ENCODE measurements around the gene APEH.
A peak's percentile ranks its signal among the peaks of the same experiment; 100 is the strongest.

The APEH gene

DNA sequence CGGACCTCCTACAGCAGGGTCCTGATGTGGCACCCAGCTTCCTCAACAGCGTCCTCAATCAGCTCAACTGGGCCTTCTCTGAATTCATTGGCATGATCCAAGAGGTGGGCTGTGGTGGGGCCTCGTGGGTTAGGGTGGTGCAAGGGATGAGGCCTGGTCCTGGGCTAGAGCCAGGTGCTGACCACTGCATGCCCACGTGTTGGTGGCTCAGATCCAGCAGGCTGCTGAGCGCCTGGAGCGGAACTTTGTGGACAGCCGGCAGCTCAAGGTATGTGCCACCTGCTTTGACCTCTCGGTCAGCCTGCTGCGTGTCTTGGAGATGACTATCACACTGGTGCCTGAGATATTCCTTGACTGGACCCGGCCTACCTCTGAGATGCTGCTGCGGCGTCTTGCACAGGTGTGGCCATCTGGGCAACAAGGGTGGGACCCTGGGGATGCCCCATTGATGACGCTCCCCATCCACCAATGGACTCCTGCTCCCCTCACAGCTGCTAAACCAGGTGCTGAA, 41.5 kb downstream of the APEH start:
- DNase-seq = no peak

DNA sequence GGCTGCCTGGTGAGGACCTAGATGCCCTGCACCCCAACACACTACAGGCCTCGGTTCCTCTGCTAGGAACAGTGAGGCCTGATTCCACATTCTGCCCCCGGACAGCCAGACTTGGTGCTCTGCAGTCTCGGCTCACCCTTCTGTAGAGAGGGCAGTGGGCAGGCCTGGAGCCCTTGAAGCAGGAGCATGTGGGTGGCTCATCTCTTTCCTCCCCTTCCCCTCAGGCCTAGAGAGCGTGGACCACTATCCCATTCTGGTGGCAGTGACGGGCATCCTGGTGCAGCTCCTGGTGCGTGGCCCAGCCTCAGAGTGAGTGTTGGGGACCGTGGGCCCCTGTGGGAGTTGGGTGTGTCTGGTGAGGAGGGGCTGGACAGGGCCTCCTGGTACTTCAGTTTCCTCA, 42.0 kb downstream of the APEH start:
- DNase-seq = no peak

DNA sequence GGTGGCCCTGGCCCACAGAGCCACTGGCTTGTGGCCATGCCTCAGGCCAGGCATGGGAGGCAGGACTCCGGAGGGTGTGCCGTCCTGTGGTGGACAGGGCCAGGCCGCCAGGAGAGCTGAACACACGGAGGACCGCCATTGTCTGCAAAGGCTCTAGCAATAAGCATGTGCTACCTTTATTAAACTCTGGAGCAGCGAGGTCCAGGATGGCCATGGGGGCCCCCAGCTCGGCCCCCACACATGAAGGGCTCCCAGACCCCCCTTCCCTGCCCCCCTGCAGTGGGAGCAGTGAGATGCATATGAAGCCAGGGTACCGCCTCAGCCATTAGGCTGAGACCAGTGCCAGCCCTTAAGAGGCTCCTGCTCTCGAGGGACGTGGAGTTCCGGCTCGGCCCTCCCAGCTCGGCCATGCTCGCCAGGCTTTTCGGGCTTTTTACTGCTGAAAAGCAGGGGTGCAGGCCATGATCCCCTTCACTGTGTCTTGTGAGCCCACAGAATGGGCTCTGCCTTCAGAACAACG, 42.6 kb downstream of the APEH start:
- DNase-seq = no peak

DNA sequence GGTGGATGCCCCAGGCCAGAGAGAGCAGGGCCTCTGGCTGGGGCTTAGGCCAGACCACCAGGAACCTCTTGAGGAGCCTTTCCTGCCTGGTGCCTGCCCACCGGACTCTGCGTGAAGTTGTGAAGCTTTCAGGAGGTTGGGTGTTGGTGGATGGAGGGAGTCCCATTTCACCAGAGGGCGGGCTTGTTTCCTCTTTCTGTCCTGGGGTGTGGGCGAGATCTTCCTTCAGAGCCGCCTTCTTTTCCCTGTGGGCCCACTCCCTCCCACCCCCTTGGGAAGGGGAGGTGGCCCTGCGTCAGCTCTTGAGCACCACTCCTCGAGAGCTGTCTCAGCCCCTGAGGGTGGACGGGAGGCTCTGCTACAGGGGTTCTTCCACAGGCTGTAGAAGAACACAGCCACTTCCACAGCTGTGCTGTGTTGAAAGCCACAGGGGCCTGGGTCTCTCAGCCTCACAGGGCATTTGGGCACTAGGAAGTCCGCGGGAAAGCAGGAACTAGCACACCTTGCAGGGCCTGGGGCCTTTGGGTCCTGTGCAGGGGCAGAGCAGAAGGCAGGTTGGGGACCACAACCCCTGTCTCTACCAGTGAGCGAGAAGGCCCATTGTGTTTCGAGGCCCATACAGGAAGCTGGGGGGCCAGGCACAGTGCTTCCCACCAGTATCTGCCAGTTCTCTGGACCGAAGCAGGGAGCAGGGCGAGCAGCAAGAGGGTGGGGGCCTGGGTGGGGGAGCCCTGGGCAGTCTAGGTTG, 43.2 kb downstream of the APEH start:
- no peak for DNase-seq

DNA sequence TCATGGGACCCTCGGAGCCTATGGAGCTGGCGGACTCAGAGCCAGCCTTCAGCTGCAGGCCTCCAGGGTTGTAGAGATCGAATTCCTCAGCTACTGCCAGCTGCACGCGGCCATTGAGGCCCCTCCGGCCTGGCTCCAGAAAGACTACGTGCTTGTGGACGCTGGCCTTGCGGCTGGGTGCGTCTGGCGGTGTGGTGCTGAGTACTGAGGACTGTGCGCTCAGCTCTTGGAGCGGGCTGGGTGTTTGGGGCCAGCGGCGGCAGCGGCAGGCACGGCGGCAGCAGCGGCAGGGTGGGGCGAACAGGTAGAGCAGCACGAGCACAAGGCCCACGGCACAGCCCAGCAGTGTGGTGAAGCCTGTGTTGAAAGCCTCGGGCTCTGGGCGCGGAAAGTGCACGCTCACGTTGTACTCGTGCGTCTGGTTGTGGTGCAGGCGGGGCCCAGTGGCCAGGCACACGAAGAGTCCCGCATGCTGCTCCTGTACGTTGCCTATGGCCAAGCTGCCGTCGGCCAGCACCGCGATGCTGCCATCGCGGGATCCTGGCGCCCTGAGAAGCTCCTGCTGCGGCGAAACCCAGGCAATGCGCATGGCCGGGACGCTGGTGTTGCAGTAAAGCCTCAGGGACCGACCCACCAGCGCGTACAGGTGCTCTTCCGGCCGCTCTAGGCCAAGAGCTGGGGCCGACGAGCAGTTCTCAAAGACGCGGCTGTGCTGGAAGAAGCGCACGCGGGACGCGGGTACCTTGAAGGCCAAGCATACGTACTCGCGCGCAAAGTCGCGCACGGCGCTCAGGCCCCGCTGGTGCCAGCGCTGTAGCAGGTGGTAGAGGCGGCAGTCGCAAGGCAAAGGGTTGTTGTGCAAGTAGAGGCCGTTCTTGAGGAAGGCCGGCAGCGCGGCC, 44.1 kb downstream of the APEH start:
- DNase-seq = no peak

DNA sequence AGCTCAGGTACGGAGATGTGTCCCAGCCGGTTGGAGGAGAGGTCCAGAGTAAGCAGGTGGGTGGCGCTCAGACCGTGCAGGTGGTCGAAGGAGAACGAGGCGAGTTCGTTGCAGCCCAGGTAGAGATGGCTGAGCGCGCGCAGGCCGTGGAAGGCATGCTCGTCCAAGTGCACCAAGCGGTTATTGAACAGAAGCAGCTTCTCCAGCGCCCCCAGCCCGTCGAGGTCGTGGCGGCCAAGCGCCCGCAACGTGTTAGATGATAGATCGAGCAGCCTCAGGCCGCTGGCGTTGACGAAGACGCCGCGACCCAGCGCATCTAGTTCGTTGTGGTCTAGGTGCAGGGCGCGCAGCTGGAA, 44.7 kb downstream of the APEH start:
- no peak for DNase-seq

DNA sequence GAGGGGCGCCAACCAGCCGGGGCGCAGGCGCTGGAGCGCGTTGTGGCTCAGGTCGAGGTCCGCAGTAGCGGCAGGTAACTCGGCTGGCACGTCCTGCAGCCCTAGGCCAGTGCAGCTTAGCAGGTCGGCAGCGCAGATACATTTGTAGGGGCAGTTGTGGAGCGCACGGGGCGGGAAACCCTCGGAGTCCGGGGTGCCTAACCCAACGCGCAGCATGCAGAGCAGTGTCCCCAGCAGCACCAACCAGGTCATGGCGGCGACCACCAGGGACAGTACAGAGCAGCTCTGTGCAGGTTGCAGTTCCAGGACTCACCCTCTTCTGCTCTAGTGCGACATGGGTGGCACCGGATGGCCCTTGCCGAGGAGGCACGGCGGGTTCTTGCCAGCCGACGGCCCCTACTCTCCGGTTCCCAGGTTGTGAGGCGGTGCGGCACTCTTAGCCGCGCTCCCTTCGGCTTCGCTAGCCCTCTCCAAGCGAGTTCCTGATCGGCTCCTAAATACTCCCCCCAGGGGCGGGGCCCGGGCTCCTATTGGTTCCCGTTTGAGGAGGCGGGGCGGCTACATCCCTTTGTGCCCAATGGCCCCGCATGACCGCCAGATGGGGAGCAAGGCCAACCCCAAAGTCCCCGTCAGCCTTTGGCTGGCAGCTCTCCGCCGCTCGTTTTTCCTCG, 45.2 kb downstream of the APEH start, which contains the start of gene AMIGO3:
Gene AMIGO3 (minus strand): TSS at position 471 of the 671 bp plus-strand sequence. CDS start 219 bp downstream, at position 252.
- peak; percentile 88 for DNase-seq

DNA sequence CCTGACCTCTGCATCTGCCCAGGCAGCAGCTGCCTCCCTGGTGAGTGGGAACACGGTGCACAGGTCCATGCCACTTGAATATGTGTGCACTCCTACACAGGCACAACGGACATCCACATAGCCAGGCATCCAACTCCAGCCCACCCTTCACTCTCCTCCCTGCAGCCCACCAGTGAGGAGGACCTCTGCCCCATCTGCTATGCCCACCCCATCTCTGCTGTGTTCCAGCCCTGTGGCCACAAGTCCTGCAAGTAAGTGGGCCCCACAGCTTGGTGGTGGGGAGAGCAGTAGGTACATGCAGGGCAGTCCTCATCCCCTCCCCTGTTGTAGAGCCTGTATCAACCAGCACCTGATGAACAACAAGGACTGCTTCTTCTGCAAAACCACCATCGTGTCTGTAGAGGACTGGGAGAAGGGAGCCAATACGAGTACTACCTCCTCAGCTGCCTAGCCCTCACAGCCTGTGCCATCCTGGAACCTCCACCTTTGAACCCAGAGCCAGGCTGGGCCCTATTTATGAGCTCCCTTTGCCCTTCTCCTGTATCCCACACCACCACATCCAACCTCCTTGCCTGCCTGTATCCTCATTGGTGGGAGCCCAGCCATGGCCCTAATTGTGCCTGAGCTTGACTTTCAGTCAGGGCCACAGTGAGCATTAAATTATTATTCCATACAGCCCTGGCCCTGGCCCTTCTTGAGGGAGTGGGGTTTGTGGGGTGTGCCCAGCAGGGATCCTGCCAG, 46.9 kb downstream of the APEH start:
- DNase-seq = no peak

DNA sequence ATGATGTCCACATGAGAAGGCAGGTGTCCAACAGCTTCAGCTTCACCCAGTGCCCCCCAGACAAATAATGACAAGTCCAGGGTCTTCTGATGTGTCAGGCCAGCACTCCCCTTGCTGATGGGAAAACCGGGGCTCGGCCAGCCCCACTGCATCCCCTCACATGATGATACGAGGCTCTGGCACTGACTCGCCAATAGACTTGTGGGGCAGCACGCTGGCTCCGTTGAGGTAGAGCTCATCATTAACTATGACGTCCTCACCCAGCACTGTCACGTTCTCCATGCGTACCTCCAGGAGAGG, 47.4 kb downstream of the APEH start:
- DNase-seq = no peak

DNA sequence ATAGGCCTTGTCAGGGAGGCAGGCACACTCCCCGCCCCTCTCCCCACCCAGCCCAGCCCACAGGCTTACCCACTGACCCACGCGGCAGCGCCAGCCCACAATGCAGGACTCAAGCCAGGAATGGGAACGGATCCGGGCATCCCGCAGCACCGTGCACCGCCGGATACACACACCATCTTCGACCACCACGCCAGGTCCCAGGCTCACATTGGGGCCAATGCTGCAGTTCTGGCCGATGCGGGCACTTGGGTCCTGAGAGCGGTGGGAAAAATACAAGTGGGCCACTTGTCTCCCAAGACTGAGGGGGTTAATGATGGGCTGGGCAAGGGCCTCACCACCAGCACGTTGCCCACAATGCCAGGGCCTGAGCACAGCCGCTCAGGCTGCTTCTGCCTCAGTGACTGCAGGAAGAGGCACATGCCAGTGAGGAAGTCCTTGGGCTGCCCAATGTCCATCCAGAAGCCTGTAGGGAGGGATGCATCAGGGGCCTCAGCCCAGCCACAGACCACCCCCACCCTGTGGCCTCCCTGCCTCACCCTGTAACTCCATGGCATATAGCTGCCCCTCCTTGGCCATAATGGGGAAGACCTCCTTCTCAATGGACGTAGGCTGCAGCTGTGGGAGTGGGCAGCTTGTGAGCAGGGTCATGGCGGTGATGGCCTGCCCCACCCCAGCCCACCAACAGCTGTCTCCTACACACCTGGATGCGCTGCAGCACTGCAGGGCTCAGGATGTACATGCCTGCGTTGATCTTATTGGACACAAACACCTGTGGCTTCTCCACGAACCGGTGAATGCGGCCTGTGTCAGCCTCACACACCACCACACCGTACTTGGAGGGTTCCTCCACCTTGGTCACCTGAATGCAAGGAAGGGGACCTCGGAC, 48.0 kb downstream of the APEH start:
- DNase-seq = no peak

DNA sequence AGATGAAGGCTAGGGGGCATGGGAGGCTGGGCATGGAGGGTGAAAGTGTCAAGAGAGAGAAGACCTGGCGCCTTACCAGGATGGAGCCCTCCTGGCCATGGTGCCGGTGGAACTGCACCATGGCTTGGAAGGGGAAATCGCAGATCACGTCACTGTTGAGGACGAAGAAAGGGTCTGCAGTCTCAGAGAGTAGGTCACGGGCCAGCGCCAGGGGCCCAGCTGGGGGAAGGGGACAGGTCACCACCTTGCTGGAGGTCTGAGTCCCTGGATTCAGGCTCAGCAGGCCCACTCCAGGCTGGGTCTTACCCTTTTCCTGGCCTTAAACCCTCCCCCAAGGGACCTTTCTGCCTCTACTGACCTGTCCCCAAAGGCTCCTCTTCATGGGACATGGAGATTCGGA, 48.7 kb downstream of the APEH start:
- DNase-seq = no peak

DNA sequence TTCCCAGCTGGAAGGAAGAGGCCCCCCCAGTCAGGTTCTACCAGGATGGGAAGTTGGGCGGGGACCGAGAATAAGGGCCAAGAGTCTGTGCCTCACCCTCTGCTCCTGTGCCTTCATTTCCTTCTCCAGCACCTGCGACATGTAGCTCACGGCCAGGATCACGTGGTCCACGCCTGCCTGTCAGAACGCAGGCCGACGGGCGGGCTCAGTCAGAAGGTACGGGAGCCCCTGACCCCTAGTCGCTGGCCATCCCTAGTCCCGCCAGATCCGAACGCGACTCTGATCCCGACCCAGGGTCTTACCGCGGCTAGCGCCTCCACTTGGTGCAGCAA, 49.1 kb downstream of the APEH start:
- DNase-seq = peak; percentile 54

DNA sequence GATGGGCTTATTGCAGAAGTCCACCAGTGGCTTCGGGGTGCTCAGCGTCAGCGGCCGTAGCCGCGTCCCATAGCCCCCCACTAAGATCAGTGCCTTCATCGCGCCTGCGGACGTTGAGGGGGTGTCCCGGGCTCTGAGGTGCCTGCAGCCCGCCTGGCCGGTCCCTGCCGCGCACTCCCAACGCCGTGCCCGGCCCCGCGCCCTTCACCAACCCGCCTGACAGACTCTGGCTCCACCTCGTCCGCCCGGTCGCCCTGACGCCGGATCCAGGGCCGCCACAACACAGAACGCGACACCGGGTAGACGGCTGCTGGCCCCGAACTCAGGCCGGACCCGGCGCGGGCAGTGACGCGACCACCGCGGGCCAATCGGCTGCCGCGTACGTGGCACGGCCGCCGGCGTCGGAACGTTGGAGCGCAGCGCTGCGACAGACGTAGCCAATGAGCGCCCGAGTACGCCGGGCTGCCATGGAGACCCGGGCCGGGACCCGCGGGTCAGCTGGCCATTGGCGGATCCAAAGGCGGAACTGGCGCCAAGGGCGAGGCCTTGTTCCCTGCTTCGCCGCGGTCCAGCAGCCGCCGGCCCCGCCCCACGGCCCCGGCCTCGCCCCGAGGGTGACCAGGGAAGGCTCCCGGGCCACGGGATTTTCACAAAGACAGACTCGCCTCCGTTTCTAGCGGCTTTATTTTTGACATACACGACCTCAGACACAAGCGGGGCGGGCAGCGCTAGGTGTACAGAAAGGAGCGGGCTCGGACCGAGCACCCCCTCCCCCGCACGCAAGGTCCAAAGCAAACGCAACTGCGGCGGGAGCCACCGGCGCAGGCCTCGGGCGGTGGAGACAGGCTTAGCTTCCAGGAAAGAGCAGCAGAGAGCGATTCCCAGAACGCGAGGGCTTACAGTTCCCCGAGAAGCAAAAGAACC, 49.7 kb downstream of the APEH start, which contains the start of gene GMPPB:
Gene GMPPB (minus strand): TSS at position 324 of the 924 bp plus-strand sequence. CDS start 225 bp downstream, at position 99.
- DNase-seq = peak; percentile 92

DNA sequence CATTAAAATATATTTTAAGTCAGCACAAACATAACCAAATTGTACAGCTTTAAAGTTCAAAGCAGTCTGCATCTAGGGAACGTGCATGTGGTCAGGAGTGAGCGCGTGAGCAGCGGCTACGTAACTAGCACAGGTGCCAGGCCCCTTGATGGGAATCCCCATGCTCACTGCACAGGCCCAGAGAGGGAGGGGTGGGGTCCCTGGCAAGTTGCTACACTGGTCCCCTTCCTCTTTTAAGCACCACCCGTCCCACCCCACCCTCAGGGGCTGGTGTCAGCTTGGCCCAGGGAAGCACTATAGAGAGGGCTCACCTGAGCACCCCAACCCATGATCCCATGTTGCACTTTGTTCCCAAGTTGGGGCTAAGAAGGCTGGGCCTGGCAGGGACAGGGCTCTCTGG, 50.4 kb downstream of the APEH start:
- DNase-seq = no peak

DNA sequence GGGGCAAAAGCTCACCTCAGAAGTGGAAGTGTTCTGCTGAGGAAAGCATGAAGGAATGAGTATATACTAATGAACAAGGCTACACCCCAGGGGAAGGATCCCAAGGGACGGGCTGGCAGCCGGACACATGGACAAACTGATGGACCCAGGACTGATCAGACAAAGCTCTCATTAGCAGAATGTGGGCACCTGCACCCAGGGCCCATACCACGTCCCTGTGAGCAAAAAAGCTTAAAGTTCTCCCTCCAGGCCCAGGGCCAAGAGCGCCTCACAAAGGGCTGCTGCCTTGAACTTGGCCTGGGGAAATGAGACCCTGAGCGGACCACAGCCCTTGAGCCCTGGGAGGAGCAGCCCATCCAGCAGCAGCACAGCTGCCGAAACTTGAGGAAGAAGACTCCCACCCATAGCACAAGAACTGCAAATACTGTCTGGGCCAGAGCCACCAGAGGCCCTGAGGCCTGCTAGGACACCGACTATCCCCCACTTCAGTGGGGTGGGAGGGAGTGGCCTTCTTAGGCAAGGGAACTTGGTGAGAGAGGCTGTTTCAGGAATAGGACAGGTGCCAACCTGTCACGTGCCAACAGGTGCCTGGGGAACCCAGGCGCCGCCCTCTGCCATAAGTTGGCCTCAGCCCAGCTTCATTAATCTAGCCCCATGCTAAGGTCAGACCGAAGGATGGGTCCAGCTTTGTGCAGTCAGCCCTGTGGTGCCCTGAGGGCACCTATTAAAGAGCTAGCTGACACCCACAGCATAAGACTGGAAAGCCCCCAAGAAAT, 51.9 kb downstream of the APEH start:
- DNase-seq = no peak

DNA sequence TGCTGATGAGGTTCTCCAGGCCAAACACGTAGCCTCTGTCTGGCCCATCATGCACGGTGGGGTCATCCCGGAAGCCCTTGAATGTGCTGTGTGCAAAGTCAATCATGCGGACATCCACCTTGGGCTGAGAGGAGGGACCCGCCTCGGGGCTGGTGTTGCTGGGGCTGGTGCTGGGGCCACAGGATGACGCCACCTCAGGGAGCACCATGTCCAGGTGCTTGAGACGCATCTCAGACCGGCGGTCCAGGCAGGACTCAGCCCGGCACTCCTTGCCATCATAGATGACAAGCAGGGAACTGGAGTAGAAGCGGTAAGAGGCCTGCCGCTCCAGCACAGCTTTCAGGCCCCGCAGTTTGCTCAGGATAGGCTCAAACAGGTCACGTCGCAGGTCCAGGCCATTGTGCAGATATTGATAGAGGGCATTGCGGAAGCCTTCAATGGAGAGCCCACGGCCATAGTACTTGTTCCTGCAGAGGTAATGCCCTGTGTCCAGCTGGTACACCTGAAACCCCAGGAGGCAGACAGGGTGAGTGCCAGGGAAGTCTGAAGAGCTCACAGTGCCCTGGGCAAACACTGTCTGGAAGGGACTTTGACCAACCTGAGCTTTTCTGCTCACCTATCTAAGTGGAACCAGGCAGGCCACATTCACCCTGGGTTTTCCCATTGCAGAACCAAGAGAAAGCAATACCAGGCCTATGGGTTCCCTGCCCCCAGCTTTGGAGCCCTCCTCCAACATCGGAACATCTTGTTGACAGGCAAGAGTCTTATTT, 53.2 kb downstream of the APEH start:
- no peak for DNase-seq

DNA sequence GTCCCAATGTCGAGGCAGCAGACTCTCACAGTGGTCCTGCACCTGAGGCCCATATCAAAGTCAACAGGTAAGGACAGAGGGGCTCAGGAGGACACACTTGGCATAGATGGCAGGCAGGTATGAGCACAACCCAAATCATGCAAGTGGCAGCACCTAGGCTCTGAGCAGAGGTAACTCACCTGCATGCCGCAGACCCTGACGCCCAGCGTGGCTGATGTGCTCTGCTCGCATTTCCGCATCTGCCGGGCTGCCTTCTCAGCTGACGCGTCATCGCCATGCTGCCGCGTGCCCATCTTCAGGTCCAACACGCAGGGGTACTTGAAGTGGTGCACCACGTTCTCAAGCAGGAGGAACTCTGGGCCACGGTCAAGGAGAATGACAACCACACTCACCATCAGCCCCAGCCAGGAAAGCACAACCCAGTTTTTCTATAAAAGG, 53.8 kb downstream of the APEH start:
- no peak for DNase-seq

DNA sequence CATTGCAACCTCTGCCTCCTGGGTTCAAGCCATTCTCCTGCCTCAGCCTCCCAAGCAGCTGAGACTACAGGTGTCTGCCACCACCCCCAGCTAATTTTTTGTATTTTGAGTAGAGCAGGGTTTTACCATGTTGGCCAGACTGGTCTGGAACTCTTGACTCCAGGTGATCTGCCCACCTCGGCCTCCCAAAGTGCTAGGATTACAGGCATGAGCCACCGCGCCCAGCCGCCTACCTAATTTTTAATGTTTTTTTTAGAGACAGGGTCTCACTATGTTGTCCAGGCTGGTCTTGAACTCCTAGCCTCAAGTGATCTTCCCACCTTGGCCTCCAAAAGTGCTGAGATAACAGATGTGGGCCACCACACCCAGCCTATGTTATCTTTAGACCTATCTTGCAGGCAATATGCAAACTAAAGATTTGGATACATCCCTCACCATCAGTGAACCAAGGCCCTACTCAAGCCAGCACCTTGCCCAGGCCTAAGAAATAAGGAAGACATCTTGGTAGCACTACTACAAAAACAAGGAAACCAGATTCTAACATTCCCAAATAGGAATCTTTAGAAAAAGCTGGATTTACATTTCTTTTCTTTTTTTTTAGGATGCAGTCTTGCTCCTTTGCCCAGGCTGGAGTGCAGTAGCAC, 55.9 kb downstream of the APEH start:
- no peak for DNase-seq

All from stimulated activated naive CD4-positive, alpha-beta T cell treated with Interleukin-2 at 50 U/mL for 16 hours (primary cell).